ENCODE measurements around the gene VTN.

VTN gene

GRCh38 chr17:28404461-28404811 lies 34.3 kb upstream of the VTN start:
- TF ChIP-seq, protein P1, sequence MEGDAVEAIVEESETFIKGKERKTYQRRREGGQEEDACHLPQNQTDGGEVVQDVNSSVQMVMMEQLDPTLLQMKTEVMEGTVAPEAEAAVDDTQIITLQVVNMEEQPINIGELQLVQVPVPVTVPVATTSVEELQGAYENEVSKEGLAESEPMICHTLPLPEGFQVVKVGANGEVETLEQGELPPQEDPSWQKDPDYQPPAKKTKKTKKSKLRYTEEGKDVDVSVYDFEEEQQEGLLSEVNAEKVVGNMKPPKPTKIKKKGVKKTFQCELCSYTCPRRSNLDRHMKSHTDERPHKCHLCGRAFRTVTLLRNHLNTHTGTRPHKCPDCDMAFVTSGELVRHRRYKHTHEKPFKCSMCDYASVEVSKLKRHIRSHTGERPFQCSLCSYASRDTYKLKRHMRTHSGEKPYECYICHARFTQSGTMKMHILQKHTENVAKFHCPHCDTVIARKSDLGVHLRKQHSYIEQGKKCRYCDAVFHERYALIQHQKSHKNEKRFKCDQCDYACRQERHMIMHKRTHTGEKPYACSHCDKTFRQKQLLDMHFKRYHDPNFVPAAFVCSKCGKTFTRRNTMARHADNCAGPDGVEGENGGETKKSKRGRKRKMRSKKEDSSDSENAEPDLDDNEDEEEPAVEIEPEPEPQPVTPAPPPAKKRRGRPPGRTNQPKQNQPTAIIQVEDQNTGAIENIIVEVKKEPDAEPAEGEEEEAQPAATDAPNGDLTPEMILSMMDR (IDR thresholded peaks at IDR 0.05; ENCODE audit: borderline replicate concordance, extremely low read depth, low read length, poor library complexity, severe bottlenecking) = no peak
- no peak for TF ChIP-seq EZH2 (IDR thresholded peaks at IDR 0.05; ENCODE audit: borderline replicate concordance, low read depth, low read length, severe bottlenecking)
- H3K4me2 ChIP-seq (ENCODE audit: insufficient read depth, low read length) = no peak overlapping the region
- H3K79me2 ChIP-seq (ENCODE audit: insufficient read depth, low read length) = no peaks in the 10 kb centered on the region
- H3K36me3 ChIP-seq (ENCODE audit: insufficient read depth, low read length) = no peaks in the 10 kb centered on the region
- no peaks in the 10 kb centered on the region for H3K9me3 ChIP-seq (ENCODE audit: insufficient read depth, low read length, severe bottlenecking)
- H4K20me1 ChIP-seq (ENCODE audit: insufficient read depth, low read length) = no peaks in the 10 kb centered on the region; the same call in 1 of the 2 replicates
- H3K4me3 ChIP-seq (ENCODE audit: low read depth in 1 of 2, low read length in 2 of 2) = no peak overlapping the region
- no peaks in the 10 kb centered on the region for H3K4me1 ChIP-seq (ENCODE audit: insufficient read depth, low read length)
- ATAC-seq (ENCODE audit: insufficient read depth, low read depth) (no peak), DNase-seq (no peak)
- H3K9ac ChIP-seq (ENCODE audit: low read depth, low read length) = no peak overlapping the region
- H2AFZ ChIP-seq (ENCODE audit: low read depth, low read length) = no peak overlapping the region
- no peak overlapping the region for H3K27ac ChIP-seq (ENCODE audit: low read length)
- H3K27me3 ChIP-seq (ENCODE audit: insufficient read depth, low read length, poor library complexity) = peaks cover 14% of the 10 kb centered on the region

GRCh38 chr17:28404007-28404406 lies 33.9 kb upstream of the VTN start:
- Histone ChIP-seq H3K4me2 (ENCODE audit: insufficient read depth, low read length) (no peak overlapping the region), H3K4me3 (ENCODE audit: low read depth in 1 of 2, low read length in 2 of 2) (no peak overlapping the region), H4K20me1 (ENCODE audit: insufficient read depth, low read length) (no peaks in the 10 kb centered on the region; the same call in 1 of the 2 replicates), H3K9me3 (ENCODE audit: insufficient read depth, low read length, severe bottlenecking) (no peaks in the 10 kb centered on the region), H3K79me2 (ENCODE audit: insufficient read depth, low read length) (no peaks in the 10 kb centered on the region), H2AFZ (ENCODE audit: low read depth, low read length) (no peak overlapping the region), H3K4me1 (ENCODE audit: insufficient read depth, low read length) (no peaks in the 10 kb centered on the region), H3K36me3 (ENCODE audit: insufficient read depth, low read length) (no peaks in the 10 kb centered on the region), H3K27me3 (ENCODE audit: insufficient read depth, low read length, poor library complexity) (peaks cover 14% of the 10 kb centered on the region), H3K9ac (ENCODE audit: low read depth, low read length) (no peak overlapping the region), H3K27ac (ENCODE audit: low read length) (no peak overlapping the region)
- ATAC-seq (ENCODE audit: insufficient read depth, low read depth) (no peak), DNase-seq (no peak)
- TF ChIP-seq, protein P1 (IDR thresholded peaks at IDR 0.05; ENCODE audit: borderline replicate concordance, extremely low read depth, low read length, poor library complexity, severe bottlenecking) = no peak
- no peak for TF ChIP-seq EZH2 (IDR thresholded peaks at IDR 0.05; ENCODE audit: borderline replicate concordance, low read depth, low read length, severe bottlenecking)

DNA sequence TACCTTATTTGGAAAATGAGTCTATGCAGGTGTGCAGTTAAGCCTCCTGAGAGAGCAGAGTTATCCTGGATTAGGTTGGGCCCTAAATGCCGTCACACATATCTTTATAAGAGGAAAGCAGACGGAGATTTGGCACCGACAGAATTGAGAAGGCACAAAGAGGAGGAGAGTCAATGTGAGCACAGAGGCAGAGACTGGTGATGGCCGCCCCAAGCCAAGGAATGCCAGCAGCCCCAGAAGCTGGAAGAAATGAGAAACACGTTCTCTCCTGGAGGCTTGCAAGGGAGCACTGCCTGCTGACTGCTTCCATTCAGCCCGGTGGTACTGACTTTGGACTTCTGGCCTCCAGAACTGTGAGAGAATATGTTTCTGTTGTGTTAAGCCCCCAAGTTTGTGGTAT lies 32.7 kb upstream of the VTN start:
- Histone ChIP-seq H3K27ac (ENCODE audit: low read length) (no peak overlapping the region), H4K20me1 (ENCODE audit: insufficient read depth, low read length) (no peaks in the 10 kb centered on the region; the same call in 1 of the 2 replicates), H3K9ac (ENCODE audit: low read depth, low read length) (no peak overlapping the region), H3K4me1 (ENCODE audit: insufficient read depth, low read length) (no peaks in the 10 kb centered on the region), H3K4me3 (ENCODE audit: low read depth in 1 of 2, low read length in 2 of 2) (no peak overlapping the region), H3K4me2 (ENCODE audit: insufficient read depth, low read length) (no peak overlapping the region), H3K79me2 (ENCODE audit: insufficient read depth, low read length) (no peaks in the 10 kb centered on the region), H2AFZ (ENCODE audit: low read depth, low read length) (no peak overlapping the region), H3K36me3 (ENCODE audit: insufficient read depth, low read length) (no peaks in the 10 kb centered on the region), H3K9me3 (ENCODE audit: insufficient read depth, low read length, severe bottlenecking) (no peaks in the 10 kb centered on the region), H3K27me3 (ENCODE audit: insufficient read depth, low read length, poor library complexity) (peaks cover 4% of the 10 kb centered on the region)
- TF ChIP-seq, protein P1 (IDR thresholded peaks at IDR 0.05; ENCODE audit: borderline replicate concordance, extremely low read depth, low read length, poor library complexity, severe bottlenecking) = no peak
- no peak for TF ChIP-seq EZH2 (IDR thresholded peaks at IDR 0.05; ENCODE audit: borderline replicate concordance, low read depth, low read length, severe bottlenecking)
- DNase-seq (no peak), ATAC-seq (ENCODE audit: insufficient read depth, low read depth) (no peak)

DNA sequence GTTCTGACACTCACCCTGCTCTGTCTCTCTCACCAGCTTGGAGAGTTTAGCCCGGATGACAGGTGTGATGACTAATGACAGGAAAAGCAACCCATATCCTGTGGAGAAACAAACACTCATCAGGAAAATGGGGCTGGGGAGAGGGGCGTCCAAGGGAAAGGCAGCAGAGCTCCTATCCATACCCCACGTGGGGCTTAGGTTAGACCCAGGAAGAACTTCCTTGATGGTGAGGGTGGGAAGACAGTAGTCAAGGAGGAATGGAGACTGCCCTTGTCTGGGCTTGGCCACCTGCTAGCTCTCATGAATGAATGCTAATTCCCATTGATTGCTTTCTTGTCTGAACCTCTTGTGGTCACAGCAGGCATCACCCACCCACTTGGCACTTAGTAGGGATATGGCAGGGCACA lies 32.1 kb upstream of the VTN start:
- no peak for TF ChIP-seq EZH2 (IDR thresholded peaks at IDR 0.05; ENCODE audit: borderline replicate concordance, low read depth, low read length, severe bottlenecking)
- TF ChIP-seq, protein P1 (IDR thresholded peaks at IDR 0.05; ENCODE audit: borderline replicate concordance, extremely low read depth, low read length, poor library complexity, severe bottlenecking) = no peak
- H3K4me2 ChIP-seq (ENCODE audit: insufficient read depth, low read length) = no peak overlapping the region
- no peaks in the 10 kb centered on the region for H3K27me3 ChIP-seq (ENCODE audit: insufficient read depth, low read length, poor library complexity)
- H3K4me3 ChIP-seq (ENCODE audit: low read depth in 1 of 2, low read length in 2 of 2) = no peak overlapping the region
- no peak overlapping the region for H3K27ac ChIP-seq (ENCODE audit: low read length)
- DNase-seq (no peak), ATAC-seq (ENCODE audit: insufficient read depth, low read depth) (no peak)
- H2AFZ ChIP-seq (ENCODE audit: low read depth, low read length) = no peak overlapping the region
- no peaks in the 10 kb centered on the region for H3K9me3 ChIP-seq (ENCODE audit: insufficient read depth, low read length, severe bottlenecking)
- H3K4me1 ChIP-seq (ENCODE audit: insufficient read depth, low read length) = no peaks in the 10 kb centered on the region
- H4K20me1 ChIP-seq (ENCODE audit: insufficient read depth, low read length) = no peaks in the 10 kb centered on the region
- H3K79me2 ChIP-seq (ENCODE audit: insufficient read depth, low read length) = no peaks in the 10 kb centered on the region
- H3K9ac ChIP-seq (ENCODE audit: low read depth, low read length) = no peak overlapping the region
- no peaks in the 10 kb centered on the region for H3K36me3 ChIP-seq (ENCODE audit: insufficient read depth, low read length)

All from DND-41 (cell line).